CD14-positive monocyte (primary cell): ENCODE data around the gene CUBN. TPM values are rescaled to one million over a fixed set of nuclear protein-coding genes. Genes with fewer than 3 reads are reported as not detected.
"Not testable (repeated sequence)": the region's sequence is repeated elsewhere in the genome, so short reads cannot be mapped to it uniquely, and the experiment has no call there.

Source experiments
- DNase-seq, 3 donors: peaks; one replicate each; pipeline ENCODE4 v3.0.0-alpha.2; 2011 to 2022
- H2AFZ ChIP-seq: 2 replicates; pipeline ENCODE4 v1.6.0; 2012; ENCODE audit warnings: mild to moderate bottlenecking, low read depth, low read length, inconsistent platforms; ENCODE audit not compliant: insufficient read depth, poor library complexity, severe bottlenecking
- H3K27ac ChIP-seq, 2 donors: 1 replicate in 1 of 2; 2 replicates in 1 of 2; pipeline ENCODE4 v1.5.1; 2012 to 2013; ENCODE audit warnings: low read length in 2 of 2, control low read depth in 1 of 2, inconsistent platforms in 1 of 2, low read depth in 1 of 2, mild to moderate bottlenecking in 1 of 2
- H3K27me3 ChIP-seq, 2 donors: one replicate each; pipeline versions ENCODE4 v1.6.0 to v1.6.1; 2011 to 2013; ENCODE audit warnings: low read length in 2 of 2; ENCODE audit not compliant: control insufficient read depth in 2 of 2, insufficient read depth in 2 of 2
- H3K36me3 ChIP-seq, 2 donors: replicated peaks in 1 of 2; 1 replicate in 1 of 2; 2 replicates in 1 of 2; pipeline versions ENCODE4 v1.5.1 to v1.6.1; 2012 to 2013; ENCODE audit warnings: low read length in 2 of 2, control low read depth in 1 of 2, inconsistent platforms in 1 of 2, mild to moderate bottlenecking in 1 of 2; ENCODE audit not compliant: insufficient read depth in 2 of 2, control insufficient read depth in 1 of 2
- H3K4me1 ChIP-seq, 2 donors: 1 replicate in 1 of 2; 2 replicates in 1 of 2; pipeline versions ENCODE4 v1.5.1 to v1.6.1; 2012 to 2013; ENCODE audit warnings: low read length in 2 of 2, control low read depth in 1 of 2, inconsistent platforms in 1 of 2, mild to moderate bottlenecking in 1 of 2, moderate library complexity in 1 of 2; ENCODE audit not compliant: insufficient read depth in 2 of 2, control insufficient read depth in 1 of 2
- H3K4me2 ChIP-seq: replicated peaks from 2 replicates; pipeline ENCODE3; 2012; ENCODE audit warnings: low read length, moderate library complexity, mild to moderate bottlenecking; ENCODE audit not compliant: poor library complexity, severe bottlenecking; ENCODE audit errors: extremely low read depth
- H3K4me3 ChIP-seq, 3 experiments: fragments of 200-600 bp in 1 of 3; sonication (generic) in 1 of 3; replicated peaks in 1 of 3; 1 replicate in 2 of 3; 2 replicates in 1 of 3; pipeline ENCODE4 v1.5.1; 2011 to 2013; ENCODE audit warnings: low read length in 3 of 3, mild to moderate bottlenecking in 3 of 3, control low read depth in 2 of 3, low read depth in 2 of 3, inconsistent platforms in 1 of 3, moderate library complexity in 1 of 3
- H3K79me2 ChIP-seq: 2 replicates; pipeline ENCODE4 v1.6.0; 2012; ENCODE audit warnings: mild to moderate bottlenecking, control low read depth, inconsistent platforms, low read length, moderate library complexity; ENCODE audit not compliant: insufficient read depth
- H3K9ac ChIP-seq: 2 replicates; pipeline ENCODE4 v1.6.0; 2017; ENCODE audit warnings: low read length, mild to moderate bottlenecking; ENCODE audit not compliant: insufficient read depth, poor library complexity, severe bottlenecking
- H3K9me3 ChIP-seq, 2 donors: replicated peaks in 1 of 2; 1 replicate in 1 of 2; 2 replicates in 1 of 2; pipeline versions ENCODE4 v1.5.1 to v1.6.1; 2012 to 2013; ENCODE audit warnings: low read length in 2 of 2, control low read depth in 1 of 2; ENCODE audit not compliant: control insufficient read depth in 1 of 2, insufficient read depth in 1 of 2
- H4K20me1 ChIP-seq: 2 replicates; pipeline ENCODE4 v1.6.0; 2012; ENCODE audit warnings: mild to moderate bottlenecking, low read length, control low read depth, moderate library complexity; ENCODE audit not compliant: insufficient read depth
- H3K27ac Mint-ChIP-seq, 7 donors: one replicate each; pipeline ENCODE4 v1.8.0; 2020; ENCODE audit warnings: mild to moderate bottlenecking in 7 of 7, mixed read lengths in 7 of 7, moderate library complexity in 6 of 7, inconsistent platforms in 2 of 7
- H3K27me3 Mint-ChIP-seq, 3 donors: one replicate each; pipeline ENCODE4 v1.8.0; 2021 to 2022; ENCODE audit warnings: low read depth in 3 of 3, mild to moderate bottlenecking in 3 of 3, mixed read lengths in 3 of 3, moderate library complexity in 3 of 3, inconsistent platforms in 1 of 3
- H3K36me3 Mint-ChIP-seq, 2 donors: one replicate each; pipeline ENCODE4 v1.8.0; 2020; ENCODE audit warnings: mixed read lengths in 2 of 2, inconsistent platforms in 1 of 2, mild to moderate bottlenecking in 1 of 2
- H3K4me1 Mint-ChIP-seq: one replicate; pipeline ENCODE4 v1.8.0; 2020; ENCODE audit warnings: mild to moderate bottlenecking, mixed read lengths
- H3K4me3 Mint-ChIP-seq, 2 donors: one replicate each; pipeline ENCODE4 v1.8.0; 2020; ENCODE audit warnings: mild to moderate bottlenecking in 2 of 2, mixed read lengths in 2 of 2, moderate library complexity in 1 of 2
- H3K9me3 Mint-ChIP-seq, 7 donors: one replicate each; pipeline ENCODE4 v1.8.0; 2020 to 2022; ENCODE audit warnings: mixed read lengths in 7 of 7, mild to moderate bottlenecking in 6 of 7, moderate library complexity in 6 of 7, inconsistent platforms in 2 of 7
- CTCF ChIP-seq: fragments of 200-600 bp; IDR thresholded peaks from one replicate; pipeline ENCODE4 v1.8.0; 2022; ENCODE audit warnings: antibody characterized with exemption, mild to moderate bottlenecking
- WGBS: methylation state at CpG from one replicate; pipeline ENCODE4 v1.1.5; 2013; ENCODE audit warnings: missing lambda C conversion rate; ENCODE audit not compliant: insufficient coverage; 5-methylcytosine and 5-hydroxymethylcytosine counted together
- intact Hi-C, 2 donors: fragments of 100-400 bp; cut with micrococcal nuclease; formaldehyde crosslinking; loops; one replicate each; pipeline versions ENCODE4 v1.15.0 to v1.15.1; 2023
- polyA plus RNA-seq, 3 donors: library from polyadenylated mRNA; depleted of rRNA in 1 of 3; unstranded in 2 of 3; stranded (reverse) in 1 of 3; fragments of 300-500 nt in 2 of 3; fragments of >200 nt in 1 of 3; fragmentation: Illumina TruSeq in 2 of 3; gene quantifications; 1 replicate in 2 of 3; 2 replicates in 1 of 3; pipeline ENCODE4 v1.2.3, GENCODE V29; 2012 to 2021

The CUBN gene
- polyA plus RNA-seq, 3 donors, result 0.95 TPM; not detected in 2

DNA sequence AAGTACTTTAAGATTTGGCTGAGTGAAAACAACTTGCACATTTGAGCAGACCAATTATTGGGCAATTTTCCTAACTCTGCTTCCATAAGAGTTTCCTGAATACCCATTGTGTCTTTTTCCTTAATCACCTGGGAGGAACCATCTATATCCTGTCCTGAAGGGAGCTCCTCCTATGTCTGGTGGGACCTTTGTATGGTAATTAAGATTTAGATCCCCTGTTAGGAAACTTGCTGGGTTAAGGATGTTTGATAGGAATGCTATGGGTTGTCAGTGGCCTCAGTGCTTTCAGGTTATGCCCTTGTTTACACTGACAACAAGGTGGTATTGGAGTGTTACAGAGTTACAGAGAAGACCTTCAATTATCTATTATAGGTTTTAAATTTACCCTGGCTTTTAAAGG, 116.9 kb downstream of the CUBN start:
- H3K27me3 Mint-ChIP-seq, DNase-seq, H4K20me1 ChIP-seq, H3K27ac ChIP-seq, H3K36me3 ChIP-seq, H3K9me3 ChIP-seq, H3K4me3 ChIP-seq, H3K27me3 ChIP-seq, H3K9me3 Mint-ChIP-seq, H3K9ac ChIP-seq, H3K36me3 Mint-ChIP-seq, H3K4me3 Mint-ChIP-seq, intact Hi-C loops, H3K79me2 ChIP-seq: not testable (repeated sequence)
- Histone ChIP-seq H2AFZ (peak overlapping the region; percentile 50), H3K4me2 (peak overlapping the region; percentile 31), H3K4me1 (peaks cover 9 to 11% of the 10 kb centered on the region in 2 donors)
- H3K27ac Mint-ChIP-seq, result peak overlapping the region in 2 of 7 donors; percentile 82 to 94
- H3K4me1 Mint-ChIP-seq, result peaks cover 16% of the 10 kb centered on the region

DNA sequence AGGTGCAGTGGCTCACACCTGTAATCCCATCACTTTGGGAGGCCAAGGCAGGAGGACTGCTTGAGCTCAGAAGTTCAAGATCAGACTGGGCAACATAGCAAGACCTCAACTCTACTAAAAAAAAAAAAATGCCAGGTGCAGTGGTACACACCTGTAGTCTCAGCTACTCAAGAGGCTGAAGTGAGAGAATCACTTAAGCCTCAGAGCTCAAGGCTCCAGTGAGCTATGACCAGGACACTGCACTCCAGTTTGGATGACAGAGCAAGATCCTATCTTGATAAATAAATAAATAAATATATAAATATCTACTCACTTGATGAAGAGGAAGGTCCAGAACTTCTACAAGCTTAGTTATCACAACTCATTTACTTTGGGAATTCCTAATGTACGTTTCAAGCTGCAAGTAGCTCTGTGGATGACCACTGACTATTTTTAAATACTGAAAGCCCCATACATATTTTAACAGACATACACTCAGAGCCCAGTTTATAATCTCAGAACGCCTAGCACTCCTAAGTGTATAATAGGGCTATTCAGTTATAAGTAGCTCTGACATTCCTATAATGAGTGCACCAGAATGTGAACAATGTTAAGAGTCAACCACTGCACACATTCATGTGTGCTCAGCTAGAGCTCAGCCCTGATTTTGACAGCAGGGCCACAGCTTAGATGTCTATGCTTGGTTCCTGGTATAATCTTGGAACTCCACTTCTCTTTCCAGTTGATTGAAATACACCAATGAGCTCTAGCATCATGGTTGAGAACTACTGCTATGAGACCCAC, 119.1 kb downstream of the CUBN start:
- no peaks in the 10 kb centered on the region for H3K27me3 ChIP-seq
- peaks cover 9 to 11% of the 10 kb centered on the region in 2 donors for H3K4me1 ChIP-seq
- H2AFZ ChIP-seq, result no peak overlapping the region
- no peak overlapping the region for H3K4me3 ChIP-seq
- no peaks in the 10 kb centered on the region for H3K36me3 ChIP-seq
- peaks cover 19% of the 10 kb centered on the region for H3K4me1 Mint-ChIP-seq
- H3K27ac Mint-ChIP-seq, result no peak overlapping the region
- DNase-seq, result no peak
- no peak overlapping the region for H3K4me2 ChIP-seq
- no peaks in the 10 kb centered on the region for H3K36me3 Mint-ChIP-seq
- H3K27ac ChIP-seq, result no peak overlapping the region
- intact Hi-C loops, result no loop called here
- peaks cover 0 to 7% (median 3%) of the 10 kb centered on the region in 7 donors for H3K9me3 Mint-ChIP-seq
- no peak for TF ChIP-seq CTCF
- no peaks in the 10 kb centered on the region for H4K20me1 ChIP-seq
- H3K9me3 ChIP-seq, result peaks cover 0 to 3% of the 10 kb centered on the region in 2 donors
- no peak overlapping the region for H3K9ac ChIP-seq
- 100% methylated on average over 1 of the region's 2 CpGs for WGBS
- H3K4me3 Mint-ChIP-seq, result no peak overlapping the region
- H3K27me3 Mint-ChIP-seq, result peaks cover 0 to 10% (median 0%) of the 10 kb centered on the region in 3 donors
- no peaks in the 10 kb centered on the region for H3K79me2 ChIP-seq
